K562 (cell line): ENCODE measurements around the gene SLC4A2. TPM values are rescaled to one million over a fixed set of nuclear protein-coding genes. Genes with fewer than 3 reads are reported as not detected.

ENCODE experiments used
- CHD4 ChIP-seq: fragments of 200-600 bp; sonication (generic); IDR thresholded peaks from 3 replicates; pipeline ENCODE4 v1.6.1; 2012; ENCODE audit warnings: low read depth, mild to moderate bottlenecking, mixed read lengths, low read length, inconsistent platforms; ENCODE audit not compliant: insufficient read depth, insufficient replicate concordance, poor library complexity, severe bottlenecking
- ETS2 ChIP-seq: IDR thresholded peaks from 2 replicates; pipeline ENCODE4 v1.6.1; 2016; ENCODE audit warnings: borderline replicate concordance, missing genetic modification characterization, mild to moderate bottlenecking, moderate library complexity, missing compliant biosample characterization; ENCODE audit not compliant: poor library complexity, severe bottlenecking
- ETV6 ChIP-seq, 3 experiments: fragments of 150-350 bp in 1 of 3; sonication (generic) in 1 of 3; formaldehyde crosslinking in 1 of 3; IDR thresholded peaks; 2 replicates each; pipeline versions ENCODE4 v1.6.1 to v1.8.0; 2014 to 2022; ENCODE audit warnings: borderline replicate concordance in 2 of 3, low read depth in 2 of 3, antibody characterized with exemption in 1 of 3, low read length in 1 of 3, mild to moderate bottlenecking in 1 of 3, missing genetic modification reagents in 1 of 3
- JUND ChIP-seq, 2 experiments: IDR thresholded peaks; 2 replicates in 1 of 2; 3 replicates in 1 of 2; pipeline ENCODE4 v1.6.1; 2011; ENCODE audit warnings: borderline replicate concordance in 2 of 2, low read depth in 2 of 2, low read length in 2 of 2, improper control_type of control experiment in 1 of 2, missing biosample characterization in 1 of 2, missing genetic modification characterization in 1 of 2, missing genetic modification reagents in 1 of 2
- LCOR ChIP-seq: sonication (generic); formaldehyde crosslinking; IDR thresholded peaks from 2 replicates; pipeline ENCODE4 v1.8.0; 2022; ENCODE audit warnings: mild to moderate bottlenecking, missing genetic modification reagents
- MCM5 ChIP-seq: fragments of 450-650 bp; IDR thresholded peaks from 2 replicates; pipeline ENCODE4 v1.6.1; 2016; ENCODE audit warnings: low read depth
- NUFIP1 ChIP-seq: fragments of 450-650 bp; IDR thresholded peaks from 2 replicates; pipeline ENCODE4 v1.6.1; 2018; ENCODE audit not compliant: partially characterized antibody
- PRMT5 ChIP-seq: sonication (generic); formaldehyde crosslinking; IDR thresholded peaks from 2 replicates; pipeline ENCODE4 v1.5.0; 2020; ENCODE audit warnings: missing genetic modification reagents
- PTRF ChIP-seq: fragments of 450-650 bp; IDR thresholded peaks from 2 replicates; pipeline ENCODE4 v1.6.1; 2016; ENCODE audit warnings: mild to moderate bottlenecking, missing genetic modification characterization, missing compliant biosample characterization
- RBM17 ChIP-seq: fragments of 200-400 bp; formaldehyde crosslinking; IDR thresholded peaks from 2 replicates; pipeline ENCODE4 v1.6.1; 2017; ENCODE audit warnings: low read depth, mild to moderate bottlenecking, low read length, borderline replicate concordance
- RCOR1 ChIP-seq, 2 experiments: IDR thresholded peaks; 2 replicates each; pipeline ENCODE4 v1.6.1; 2012; ENCODE audit warnings: low read depth in 2 of 2, low read length in 2 of 2, borderline replicate concordance in 1 of 2, improper control_type of control experiment in 1 of 2
- SRSF1 ChIP-seq: fragments of 200-400 bp; formaldehyde crosslinking; IDR thresholded peaks from 2 replicates; pipeline ENCODE4 v1.6.1; 2017; ENCODE audit warnings: mild to moderate bottlenecking, low read depth, low read length, moderate library complexity
- TAF9B ChIP-seq: fragments of 450-650 bp; IDR thresholded peaks from 2 replicates; pipeline ENCODE4 v1.6.1; 2018; ENCODE audit warnings: mild to moderate bottlenecking; ENCODE audit not compliant: partially characterized antibody
- TCF7 ChIP-seq: sonication (generic); IDR thresholded peaks from 2 replicates; pipeline ENCODE4 v1.6.1; 2016; ENCODE audit warnings: antibody characterized with exemption, borderline replicate concordance
- YY1 ChIP-seq, 3 experiments: IDR thresholded peaks; 2 replicates each; pipeline ENCODE4 v1.6.1; 2011; ENCODE audit warnings: low read length in 2 of 3, mild to moderate bottlenecking in 2 of 3, moderate library complexity in 2 of 3, borderline replicate concordance in 1 of 3, control low read depth in 1 of 3, low read depth in 1 of 3; ENCODE audit not compliant: insufficient read depth in 3 of 3, insufficient replicate concordance in 2 of 3, control insufficient read depth in 1 of 3, insufficient read length in 1 of 3; ENCODE audit errors: extremely low read depth in 1 of 3
- ZBTB17 ChIP-seq: fragments of 450-650 bp; formaldehyde crosslinking; IDR thresholded peaks from 2 replicates; pipeline ENCODE4 v1.4.0; 2020; ENCODE audit warnings: mild to moderate bottlenecking
- ZBTB26 ChIP-seq: fragments of 450-650 bp; formaldehyde crosslinking; IDR thresholded peaks from 2 replicates; pipeline ENCODE4 v1.4.0; 2022; ENCODE audit warnings: missing genetic modification characterization
- ZNF134 ChIP-seq: fragments of 250-450 bp; sonication (Bioruptor Pico); conservative IDR thresholded peaks from 2 replicates; pipeline ENCODE4 v1.4.0; 2020
- ZNF311 ChIP-seq: fragments of 250-450 bp; sonication (Bioruptor Pico); IDR thresholded peaks from 2 replicates; pipeline ENCODE4 v1.4.0; 2020; ENCODE audit warnings: mild to moderate bottlenecking, moderate library complexity
- ZNF431 ChIP-seq: sonication (generic); formaldehyde crosslinking; IDR thresholded peaks from 2 replicates; pipeline ENCODE4 v1.8.0; 2022; ENCODE audit warnings: mild to moderate bottlenecking, missing genetic modification reagents
- polyA plus RNA-seq, 8 experiments: library from polyadenylated mRNA; depleted of rRNA in 4 of 8; stranded (reverse) in 5 of 8; unstranded in 3 of 8; fragments of >200 nt; fragmentation: Nextera tagmentation in 2 of 8; fragmentation: Illumina TruSeq in 1 of 8; extraction: Ambion mirVana in 2 of 8; extraction: Trizol in 1 of 8; gene quantifications; 2 replicates each; pipeline versions ENCODE4 v1.2.1 to v1.2.3, GENCODE V29; 2011 to 2014; ENCODE audit warnings: inconsistent platforms in 1 of 8, missing spikeins in 1 of 8
- total RNA-seq, 7 experiments: library from RNA; depleted of rRNA in 6 of 7; stranded (reverse); fragments of >200 nt in 6 of 7; fragmentation: Illumina TruSeq in 2 of 7; extraction: Trizol in 2 of 7; gene quantifications; 2 replicates each; pipeline versions ENCODE4 v1.2.1 to v1.2.3, GENCODE V29; 2011 to 2021; ENCODE audit warnings: low replicate concordance in 1 of 7
- TF ChIP-seq, protein P1 (sequence below), 3 experiments: fragments of 200-800 bp in 1 of 3; sonication (Bioruptor generic) in 1 of 3; sonication (generic) in 1 of 3; formaldehyde crosslinking in 1 of 3; IDR thresholded peaks; 2 replicates each; pipeline versions ENCODE4 v1.6.1 to v1.8.0; 2016 to 2022; ENCODE audit warnings: mild to moderate bottlenecking in 2 of 3, missing compliant biosample characterization in 2 of 3, missing genetic modification characterization in 2 of 3, missing genetic modification reagents in 1 of 3
- TF ChIP-seq, protein P2 (sequence below): sonication (generic); formaldehyde crosslinking; IDR thresholded peaks from 2 replicates; pipeline ENCODE4 v1.8.0; 2022; ENCODE audit warnings: missing genetic modification reagents, mild to moderate bottlenecking, borderline replicate concordance

The SLC4A2 gene
- total and polyA plus RNA-seq, 9 of the 15 experiments (the other 6 are each of a cell fraction or from before 2014, with no cell fraction given), result 11.4 to 375 (median 130) TPM

DNA sequence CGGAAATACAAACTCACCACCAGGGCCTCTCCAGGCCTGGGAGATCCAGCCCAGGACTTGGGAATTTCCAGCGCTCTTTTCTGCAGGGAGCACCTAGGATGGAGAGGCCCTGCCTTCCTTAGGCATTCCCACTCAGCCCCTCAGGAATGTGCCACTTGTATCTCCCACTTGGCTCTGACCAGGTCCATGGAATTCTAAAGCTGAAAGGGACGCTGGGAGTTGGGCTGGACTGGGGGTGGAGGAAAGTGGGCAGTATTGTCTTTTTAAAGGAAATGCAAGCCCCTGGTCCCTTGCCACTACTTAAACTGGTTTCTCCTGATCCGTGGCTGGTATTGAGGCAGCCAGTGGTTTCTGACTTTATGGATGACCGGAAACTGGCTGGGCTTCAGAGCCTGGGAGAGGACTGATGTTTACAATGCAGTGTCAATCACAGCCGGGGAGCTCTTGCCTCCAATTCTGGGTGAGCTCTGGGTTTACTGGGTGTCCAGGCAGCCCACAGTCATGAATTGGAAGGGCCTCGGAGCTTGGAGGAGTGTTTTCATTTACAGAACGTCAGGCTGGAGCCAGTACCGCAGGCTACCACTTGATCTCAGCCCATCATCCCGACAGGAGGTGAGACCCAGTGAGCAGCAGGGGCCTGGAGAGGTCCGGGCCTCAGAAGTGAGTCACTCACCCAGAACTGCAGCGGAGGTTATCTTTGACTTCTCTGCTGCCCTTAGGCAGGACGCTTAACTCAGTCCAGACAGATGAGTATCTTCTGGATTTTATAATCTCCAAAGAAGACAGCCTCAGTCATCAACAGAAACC lies 54.2 kb downstream of the SLC4A2 start (continued):
- no peak for TF ChIP-seq RBM17
- TF ChIP-seq JUND (IDR thresholded peaks at IDR 0.05; ENCODE audit: borderline replicate concordance, low read depth, low read length), result peak; percentile 93
- peak; percentile 90; the same call in 2 of the 3 replicates for TF ChIP-seq JUND (tag; IDR thresholded peaks at IDR 0.05; ENCODE audit: borderline replicate concordance, low read depth, low read length)
- TF ChIP-seq LCOR, result peak; percentile 86
- TF ChIP-seq CHD4, result no peak
- TF ChIP-seq ETS2 (tag), result no peak
- no peak for TF ChIP-seq ZBTB26 (CRISPR knock-in tag)
- no peak for TF ChIP-seq PRMT5 (CRISPR knock-in tag)
- no peak for TF ChIP-seq NUFIP1
- no peak for TF ChIP-seq MCM5
- no peak for TF ChIP-seq ETV6 (IDR thresholded peaks at IDR 0.05; ENCODE audit: borderline replicate concordance in 1 of 2, low read depth in 2 of 2, low read length in 1 of 2)
- no peak for TF ChIP-seq ETV6 (CRISPR knock-in tag; IDR thresholded peaks at IDR 0.05; ENCODE audit: borderline replicate concordance)
- no peak for TF ChIP-seq TAF9B
- no peak for TF ChIP-seq ZBTB17 (CRISPR knock-in tag)
- no peak for TF ChIP-seq ZNF134
- TF ChIP-seq YY1 (IDR thresholded peaks at IDR 0.05; ENCODE audit: borderline replicate concordance in 1 of 3, control insufficient read depth in 1 of 3, extremely low read depth in 1 of 3, insufficient read depth in 3 of 3, insufficient read length in 1 of 3, insufficient replicate concordance in 2 of 3, low read depth in 1 of 3, low read length in 2 of 3), result no peak
- TF ChIP-seq RCOR1 (IDR thresholded peaks at IDR 0.05; ENCODE audit: borderline replicate concordance in 1 of 2, low read depth in 2 of 2, low read length in 2 of 2), result peak in 1 of 2 experiments; percentile 78; a peak in 1 of 4 replicates
- TF ChIP-seq, protein P1, sequence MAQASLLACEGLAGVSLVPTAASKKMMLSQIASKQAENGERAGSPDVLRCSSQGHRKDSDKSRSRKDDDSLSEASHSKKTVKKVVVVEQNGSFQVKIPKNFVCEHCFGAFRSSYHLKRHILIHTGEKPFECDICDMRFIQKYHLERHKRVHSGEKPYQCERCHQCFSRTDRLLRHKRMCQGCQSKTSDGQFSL (CRISPR knock-in tag; IDR thresholded peaks at IDR 0.05), result no peak
- TF ChIP-seq, protein P1 (tag; IDR thresholded peaks at IDR 0.05), result no peak
- TF ChIP-seq TCF7, result peak; percentile 73; the same call in 1 of the 2 replicates
- TF ChIP-seq SRSF1, result no peak
- no peak for TF ChIP-seq ZNF431 (CRISPR knock-in tag)
- TF ChIP-seq ZNF311 (CRISPR knock-in tag), result no peak
- no peak for TF ChIP-seq PTRF (tag)
- TF ChIP-seq, protein P2, sequence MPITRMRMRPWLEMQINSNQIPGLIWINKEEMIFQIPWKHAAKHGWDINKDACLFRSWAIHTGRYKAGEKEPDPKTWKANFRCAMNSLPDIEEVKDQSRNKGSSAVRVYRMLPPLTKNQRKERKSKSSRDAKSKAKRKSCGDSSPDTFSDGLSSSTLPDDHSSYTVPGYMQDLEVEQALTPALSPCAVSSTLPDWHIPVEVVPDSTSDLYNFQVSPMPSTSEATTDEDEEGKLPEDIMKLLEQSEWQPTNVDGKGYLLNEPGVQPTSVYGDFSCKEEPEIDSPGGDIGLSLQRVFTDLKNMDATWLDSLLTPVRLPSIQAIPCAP (CRISPR knock-in tag), result no peak
